Panc1 (cell line): Measurements from ENCODE around the gene MCF2L2. TPM values are rescaled to one million over a fixed set of nuclear protein-coding genes. Genes with fewer than 3 reads are reported as not detected.

Experiments
- ATAC-seq: fragments of 200-7000 bp; cut with Tn5 transposase; 2 replicates; pipeline ENCODE4 v1.9.1; 2020; ENCODE audit warnings: mild to moderate bottlenecking, moderate library complexity
- BruUV-seq: library from RNA; stranded (reverse); fragments of 400-500 nt; replicated peaks from 2 replicates; lab custom pipeline; 2021; lab: Mats Ljungman, UMichigan
- CTCF ChIA-PET: fragments of 300-600 bp; sonication (Branson Sonifier 250); formaldehyde crosslinking; loops from one replicate; lab custom pipeline; 2022; ENCODE audit warnings: antibody characterized with exemption; lab: Charles Lee
- POLR2A ChIA-PET: fragments of 300-600 bp; sonication (Branson Sonifier 250); formaldehyde crosslinking; loops from one replicate; lab custom pipeline; 2022; ENCODE audit warnings: antibody characterized with exemption; lab: Charles Lee
- DNase-seq: peaks from one replicate; pipeline ENCODE4 v3.0.0-alpha.2; 2010; ENCODE audit warnings: low read depth, low spot score
- H3K27ac ChIP-seq: 2 replicates; pipeline ENCODE4 v1.5.1; 2011; ENCODE audit warnings: mild to moderate bottlenecking, low read length, inconsistent platforms
- H3K27me3 ChIP-seq: fragments of 200-500 bp; sonication (Bioruptor generic); 2 replicates; pipeline ENCODE4 v1.6.0; 2014; ENCODE audit warnings: low read length, inconsistent platforms; ENCODE audit not compliant: control insufficient read depth, insufficient read depth
- H3K36me3 ChIP-seq: fragments of 200-500 bp; sonication (Bioruptor generic); 2 replicates; pipeline ENCODE4 v1.5.1; 2014; ENCODE audit warnings: inconsistent platforms, mild to moderate bottlenecking, low read length, moderate library complexity; ENCODE audit not compliant: control insufficient read depth, insufficient read depth
- H3K4me1 ChIP-seq: 2 replicates; pipeline ENCODE4 v1.5.1; 2011; ENCODE audit warnings: inconsistent platforms, mild to moderate bottlenecking, low read length, moderate library complexity; ENCODE audit not compliant: control insufficient read depth, insufficient read depth
- H3K4me3 ChIP-seq, 2 experiments: 2 replicates each; pipeline ENCODE4 v1.5.1; 2011 to 2012; ENCODE audit warnings: low read depth in 2 of 2, low read length in 2 of 2, mild to moderate bottlenecking in 2 of 2, inconsistent platforms in 1 of 2, moderate library complexity in 1 of 2
- H3K9me3 ChIP-seq: fragments of 200-500 bp; sonication (Bioruptor generic); 2 replicates; pipeline ENCODE4 v1.5.1; 2014; ENCODE audit warnings: low read depth, mild to moderate bottlenecking, inconsistent platforms, low read length, moderate library complexity; ENCODE audit not compliant: control insufficient read depth, insufficient read depth
- CTCF ChIP-seq: fragments of 450-650 bp; IDR thresholded peaks from 2 replicates; pipeline ENCODE4 v1.5.1; 2017; ENCODE audit warnings: mild to moderate bottlenecking
- POLR2AphosphoS5 ChIP-seq: IDR thresholded peaks from 2 replicates; pipeline ENCODE4 v1.6.1; 2012; ENCODE audit warnings: mild to moderate bottlenecking, low read depth, low read length, moderate library complexity
- SIN3A ChIP-seq: IDR thresholded peaks from 2 replicates; pipeline ENCODE4 v1.6.1; 2012; ENCODE audit warnings: low read depth, mild to moderate bottlenecking, low read length, moderate library complexity, borderline replicate concordance; ENCODE audit not compliant: insufficient read depth
- TCF7L2 ChIP-seq: IDR thresholded peaks from 2 replicates; pipeline ENCODE4 v1.6.1; 2011; ENCODE audit warnings: mild to moderate bottlenecking, low read depth, low read length, inconsistent platforms
- in situ Hi-C: cut with HindIII; loops from 2 replicates; pipeline ENCODE4 v1.10.0; 2016; ENCODE audit warnings: low sequenced_read_pairs, low pct_unique_long_range_greater_than_20kb
- intact Hi-C: fragments of 100-400 bp; cut with micrococcal nuclease; formaldehyde crosslinking; loops from one replicate; pipeline ENCODE4 v1.10.0; 2022; ENCODE audit not compliant: unreplicated experiment
- total RNA-seq: library from RNA; stranded (reverse); gene quantifications from one replicate; pipeline ENCODE4 v1.2.1, GENCODE V29; 2021; ENCODE audit not compliant: unreplicated experiment
- TF ChIP-seq, protein P1 (sequence below), 2 experiments: IDR thresholded peaks; 2 replicates each; pipeline ENCODE4 v1.6.1; 2011 to 2012; ENCODE audit warnings: low read depth in 2 of 2, control low read depth in 1 of 2, low read length in 1 of 2, mild to moderate bottlenecking in 1 of 2, moderate library complexity in 1 of 2; ENCODE audit not compliant: insufficient read depth in 1 of 2

Gene MCF2L2
- total RNA-seq, 1 experiment from 2014 or later: 1.0 TPM

DNA sequence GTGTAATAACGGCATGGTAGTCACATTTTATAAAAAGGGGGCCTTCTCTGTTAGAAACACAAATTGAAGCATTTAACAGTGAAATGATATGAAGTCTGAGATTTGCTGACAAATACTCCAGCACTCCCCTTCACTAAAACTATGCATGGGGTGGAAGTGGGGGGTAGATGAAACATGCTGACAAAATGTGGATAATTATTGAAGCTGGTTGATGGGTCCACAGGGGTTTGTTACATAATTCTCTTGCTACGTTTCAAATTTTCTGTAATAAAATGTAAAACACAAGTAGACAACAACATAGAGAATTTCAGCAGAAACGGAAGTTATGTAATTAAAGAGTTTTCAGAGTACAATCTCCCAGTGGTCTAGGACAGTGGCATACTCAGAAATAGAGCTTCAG, 37.0 kb downstream of the MCF2L2 start:
- ATAC-seq (no peak), DNase-seq (no peak)
- no peak overlapping the region for H3K4me3 ChIP-seq
- no TSS peak for BruUV-seq
- POLR2A ChIA-PET: no interaction called here
- no peaks in the 10 kb centered on the region for H3K4me1 ChIP-seq
- H3K36me3 ChIP-seq: no peaks in the 10 kb centered on the region
- CTCF ChIA-PET: no interaction called here
- intact Hi-C loops: no loop called here
- peaks cover 8% of the 10 kb centered on the region; the same call in 1 of the 2 replicates for H3K27me3 ChIP-seq
- in situ Hi-C loops: no loop called here
- no peaks in the 10 kb centered on the region for H3K9me3 ChIP-seq
- H3K27ac ChIP-seq: no peak overlapping the region
- TF ChIP-seq CTCF (no peak), POLR2AphosphoS5 (no peak), TCF7L2 (no peak), SIN3A (no peak)
- TF ChIP-seq, protein P1, sequence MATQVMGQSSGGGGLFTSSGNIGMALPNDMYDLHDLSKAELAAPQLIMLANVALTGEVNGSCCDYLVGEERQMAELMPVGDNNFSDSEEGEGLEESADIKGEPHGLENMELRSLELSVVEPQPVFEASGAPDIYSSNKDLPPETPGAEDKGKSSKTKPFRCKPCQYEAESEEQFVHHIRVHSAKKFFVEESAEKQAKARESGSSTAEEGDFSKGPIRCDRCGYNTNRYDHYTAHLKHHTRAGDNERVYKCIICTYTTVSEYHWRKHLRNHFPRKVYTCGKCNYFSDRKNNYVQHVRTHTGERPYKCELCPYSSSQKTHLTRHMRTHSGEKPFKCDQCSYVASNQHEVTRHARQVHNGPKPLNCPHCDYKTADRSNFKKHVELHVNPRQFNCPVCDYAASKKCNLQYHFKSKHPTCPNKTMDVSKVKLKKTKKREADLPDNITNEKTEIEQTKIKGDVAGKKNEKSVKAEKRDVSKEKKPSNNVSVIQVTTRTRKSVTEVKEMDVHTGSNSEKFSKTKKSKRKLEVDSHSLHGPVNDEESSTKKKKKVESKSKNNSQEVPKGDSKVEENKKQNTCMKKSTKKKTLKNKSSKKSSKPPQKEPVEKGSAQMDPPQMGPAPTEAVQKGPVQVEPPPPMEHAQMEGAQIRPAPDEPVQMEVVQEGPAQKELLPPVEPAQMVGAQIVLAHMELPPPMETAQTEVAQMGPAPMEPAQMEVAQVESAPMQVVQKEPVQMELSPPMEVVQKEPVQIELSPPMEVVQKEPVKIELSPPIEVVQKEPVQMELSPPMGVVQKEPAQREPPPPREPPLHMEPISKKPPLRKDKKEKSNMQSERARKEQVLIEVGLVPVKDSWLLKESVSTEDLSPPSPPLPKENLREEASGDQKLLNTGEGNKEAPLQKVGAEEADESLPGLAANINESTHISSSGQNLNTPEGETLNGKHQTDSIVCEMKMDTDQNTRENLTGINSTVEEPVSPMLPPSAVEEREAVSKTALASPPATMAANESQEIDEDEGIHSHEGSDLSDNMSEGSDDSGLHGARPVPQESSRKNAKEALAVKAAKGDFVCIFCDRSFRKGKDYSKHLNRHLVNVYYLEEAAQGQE (IDR thresholded peaks at IDR 0.05; ENCODE audit: insufficient read depth in 1 of 2, low read depth in 2 of 2, low read length in 1 of 2): no peak

DNA sequence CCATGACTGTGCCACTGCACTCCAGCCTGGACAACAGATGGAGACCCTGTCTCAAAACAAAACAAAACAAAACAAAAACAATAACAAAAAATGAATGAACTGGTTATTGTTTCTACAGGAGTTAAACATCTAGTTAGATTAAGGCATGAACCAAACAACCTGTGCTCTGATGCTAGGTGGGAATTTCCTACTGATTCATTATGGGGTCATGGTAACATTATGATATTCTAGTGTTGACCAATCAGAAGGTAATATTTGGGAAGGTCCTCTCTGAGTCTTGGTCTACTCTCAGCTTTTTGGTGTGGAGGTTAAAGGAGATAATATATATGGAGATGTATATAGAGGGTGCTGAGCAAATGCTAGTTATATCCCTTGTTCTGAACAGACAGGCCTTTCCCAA, 37.6 kb downstream of the MCF2L2 start:
- ATAC-seq: no peak
- no TSS peak for BruUV-seq
- DNase-seq: no peak
- POLR2A ChIA-PET: no interaction called here
- peaks cover 8% of the 10 kb centered on the region; the same call in 1 of the 2 replicates for H3K27me3 ChIP-seq
- CTCF ChIA-PET: no interaction called here
- TF ChIP-seq, protein P1 (IDR thresholded peaks at IDR 0.05; ENCODE audit: insufficient read depth in 1 of 2, low read depth in 2 of 2, low read length in 1 of 2): no peak
- no peak for TF ChIP-seq TCF7L2
- TF ChIP-seq CTCF: no peak
- no peak overlapping the region for H3K27ac ChIP-seq
- H3K9me3 ChIP-seq: no peaks in the 10 kb centered on the region
- intact Hi-C loops: no loop called here
- no peak overlapping the region for H3K4me3 ChIP-seq
- no peaks in the 10 kb centered on the region for H3K36me3 ChIP-seq
- H3K4me1 ChIP-seq: no peaks in the 10 kb centered on the region
- in situ Hi-C loops: no loop called here
